Lower leg skin (tissue), 4 donors: ENCODE data around the gene HRG. TPM values are rescaled to one million over a fixed set of nuclear protein-coding genes. Genes with fewer than 3 reads are reported as not detected.
"Not testable (repeated sequence)": the region's sequence is repeated elsewhere in the genome, so short reads cannot be mapped to it uniquely, and the experiment has no call there.

Source experiments
- DNase-seq, 2 donors: peaks; one replicate each; pipeline ENCODE4 v3.0.0-alpha.2; 2019; ENCODE audit warnings: low spot score in 2 of 2
- H3K4me3 ChIP-seq: fragments of 200-600 bp; sonication (generic); 2 replicates; pipeline ENCODE4 v1.5.1; 2017; ENCODE audit warnings: mild to moderate bottlenecking, low read depth; ENCODE audit not compliant: poor library complexity, severe bottlenecking
- CTCF ChIP-seq, 3 donors: fragments of 450-650 bp; IDR thresholded peaks; one replicate each; pipeline ENCODE4 v1.5.1; 2016; ENCODE audit warnings: antibody characterized with exemption in 3 of 3, mild to moderate bottlenecking in 3 of 3, moderate library complexity in 2 of 3
- POLR2A ChIP-seq, 2 donors: fragments of 450-650 bp; IDR thresholded peaks; one replicate each; pipeline ENCODE4 v1.6.1; 2016 to 2017; ENCODE audit warnings: antibody characterized with exemption in 2 of 2, mild to moderate bottlenecking in 1 of 2, moderate library complexity in 1 of 2
- WGBS, 2 donors: methylation state at CpG; one replicate each; pipeline ENCODE4 v1.1.5; 2018; 5-methylcytosine and 5-hydroxymethylcytosine counted together
- intact Hi-C: fragments of 100-400 bp; cut with DNase I; formaldehyde crosslinking; loops from one replicate; pipeline ENCODE4 v1.15.0; 2023; ENCODE audit warnings: low total_unique reads
- total RNA-seq, 4 donors: library from RNA; depleted of rRNA; stranded (reverse); fragments of >200 nt; gene quantifications; one replicate each; pipeline ENCODE4 v1.1.0, GENCODE V29; 2016

HRG gene
- total RNA-seq, 4 donors from 2014 or later = 0.10 to 0.34 TPM; not detected in 2

GRCh38 chr3:186697510-186697909 is 31.7 kb downstream of the HRG start:
- intact Hi-C loops = no loop called here
- no peak for DNase-seq
- WGBS, 2 donors = 77 to 83% methylated on average over 4 of the region's 4 CpGs
- H3K4me3 ChIP-seq = no peak overlapping the region
- TF ChIP-seq CTCF (IDR thresholded peaks at IDR 0.05) (no peak), POLR2A (IDR thresholded peaks at IDR 0.05) (no peak)

GRCh38 chr3:186700267-186700666 is 34.5 kb downstream of the HRG start:
- H3K4me3 ChIP-seq = no peak overlapping the region
- DNase-seq = no peak
- no peak for TF ChIP-seq POLR2A (IDR thresholded peaks at IDR 0.05)
- TF ChIP-seq CTCF (IDR thresholded peaks at IDR 0.05) = no peak
- WGBS, 2 donors = 89 to 95% methylated on average over 3 of the region's 3 CpGs
- intact Hi-C loops = no loop called here

GRCh38 chr3:186702451-186702850 is 36.6 kb downstream of the HRG start:
- intact Hi-C loops, H3K4me3 ChIP-seq, DNase-seq: not testable (repeated sequence)

- no peak for DNase-seq
- no peak overlapping the region for H3K4me3 ChIP-seq
- TF ChIP-seq CTCF (IDR thresholded peaks at IDR 0.05) = no peak
- TF ChIP-seq POLR2A (IDR thresholded peaks at IDR 0.05) = no peak
- 85 to 91% methylated on average over 6 of the region's 6 CpGs for WGBS, 2 donors
- intact Hi-C loops = no loop called here
Observed at GRCh38 chr3:186705882-186706780, 40.3 kb downstream of the HRG start.

GRCh38 chr3:186708983-186709679 is 43.3 kb downstream of the HRG start:
- H3K4me3 ChIP-seq = no peak overlapping the region
- no peak for DNase-seq
- WGBS, 2 donors = 72 to 76% methylated on average over 6 of the region's 6 CpGs
- intact Hi-C loops = no loop called here
- TF ChIP-seq POLR2A (IDR thresholded peaks at IDR 0.05) (no peak), CTCF (IDR thresholded peaks at IDR 0.05) (no peak)

- H3K4me3 ChIP-seq, intact Hi-C loops, DNase-seq: not testable (repeated sequence)
- 81% methylated on average over 4 of the region's 4 CpGs for WGBS, 2 donors
Observed at GRCh38 chr3:186710694-186711093, 44.9 kb downstream of the HRG start.
